Caki2 (cell line): ENCODE data around the gene SCAMP3. TPM values are rescaled to one million over a fixed set of nuclear protein-coding genes. Genes with fewer than 3 reads are reported as not detected.
"Not testable (repeated sequence)": the region's sequence is repeated elsewhere in the genome, so short reads cannot be mapped to it uniquely, and the experiment has no call there.

Experiments
- DNase-seq: peaks from one replicate; pipeline ENCODE4 v3.0.0-alpha.2; 2015; ENCODE audit warnings: low read depth
- in situ Hi-C: cut with HindIII; loops from 2 replicates; pipeline ENCODE4 v1.10.0; 2016; ENCODE audit warnings: low sequenced_read_pairs, low pct_unique_long_range_greater_than_20kb, mixed read lengths
- total RNA-seq: library from RNA; depleted of rRNA; stranded (reverse); fragments of >200 nt; shearing (Covaris generic); gene quantifications from 2 replicates; pipeline ENCODE4 v1.2.3, GENCODE V29; 2014; ENCODE audit warnings: low replicate concordance; rRNA removed

SCAMP3 gene
- total RNA-seq, 1 experiment from 2014 or later, result 77.8 TPM

DNA sequence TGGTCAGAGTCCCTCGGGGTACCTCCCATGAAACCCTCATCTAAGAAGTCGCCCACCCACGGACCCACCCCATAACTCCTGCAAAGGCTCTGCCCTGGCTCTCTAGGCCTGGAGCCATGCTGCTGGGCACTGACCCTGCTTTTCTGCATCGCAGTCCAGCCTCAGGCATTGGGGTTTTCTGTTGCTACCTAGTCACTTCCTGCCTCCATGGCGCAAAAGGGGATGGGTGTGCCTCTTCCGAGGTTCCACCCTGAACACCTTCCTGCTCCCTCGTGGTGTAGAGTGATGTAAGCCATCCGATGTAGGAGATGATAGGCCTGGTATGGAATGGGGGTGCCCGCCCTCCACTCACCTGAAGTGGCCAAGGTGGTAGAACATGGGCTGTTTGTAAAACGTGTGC, 47.5 kb downstream of the SCAMP3 start:
- in situ Hi-C loops, DNase-seq: not testable (repeated sequence)

DNA sequence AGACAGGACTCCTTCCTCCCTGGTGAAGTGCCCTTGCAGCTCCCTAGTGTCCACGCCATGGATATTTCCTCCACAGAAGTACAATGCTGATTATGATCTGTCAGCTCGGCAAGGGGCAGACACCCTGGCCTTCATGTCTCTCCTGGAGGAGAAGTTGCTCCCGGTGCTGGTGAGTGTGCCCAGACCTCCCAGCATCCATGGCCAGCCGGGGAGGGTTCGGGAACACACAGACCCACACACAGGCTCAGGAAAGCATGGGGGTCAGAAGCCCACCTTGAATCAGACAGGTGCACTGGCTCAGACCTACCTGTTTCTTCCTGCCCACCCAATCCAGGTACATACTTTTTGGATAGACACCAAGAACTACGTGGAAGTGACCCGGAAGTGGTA, 50.1 kb downstream of the SCAMP3 start:
- DNase-seq, in situ Hi-C loops: not testable (repeated sequence)

DNA sequence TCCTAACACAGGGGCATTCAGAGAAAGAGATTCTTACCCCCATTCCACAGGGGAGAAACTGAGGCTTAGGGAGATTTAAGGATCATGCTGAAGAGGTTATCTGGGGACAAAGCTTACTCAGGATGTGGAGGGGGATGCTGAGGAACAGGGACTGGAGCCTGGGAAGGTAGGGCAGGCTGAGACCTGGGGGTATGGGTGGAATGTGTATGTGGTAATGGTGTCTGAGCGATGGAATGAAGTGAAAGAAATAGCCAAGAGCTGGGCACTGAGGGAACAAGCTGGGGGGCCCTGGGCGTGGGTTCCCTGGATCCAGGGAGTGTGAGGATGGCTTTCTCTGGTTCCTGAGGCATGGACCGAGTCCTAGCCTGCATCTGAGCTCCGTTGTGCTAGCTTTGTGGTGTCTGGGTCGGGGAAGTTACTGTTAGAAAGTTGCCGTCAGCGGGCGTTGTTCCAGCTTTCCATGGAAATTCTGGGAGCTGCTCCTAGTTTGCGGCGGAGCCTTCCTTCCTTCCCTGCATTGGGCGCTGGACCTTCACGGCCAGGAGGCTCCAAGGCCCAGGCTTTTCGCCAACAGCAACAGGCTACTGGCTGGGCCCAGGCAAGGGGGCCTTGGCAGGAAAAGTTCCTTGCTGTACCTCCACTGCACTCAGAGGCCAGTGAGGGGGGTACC, 50.6 kb downstream of the SCAMP3 start:
- DNase-seq, in situ Hi-C loops: not testable (repeated sequence)

DNA sequence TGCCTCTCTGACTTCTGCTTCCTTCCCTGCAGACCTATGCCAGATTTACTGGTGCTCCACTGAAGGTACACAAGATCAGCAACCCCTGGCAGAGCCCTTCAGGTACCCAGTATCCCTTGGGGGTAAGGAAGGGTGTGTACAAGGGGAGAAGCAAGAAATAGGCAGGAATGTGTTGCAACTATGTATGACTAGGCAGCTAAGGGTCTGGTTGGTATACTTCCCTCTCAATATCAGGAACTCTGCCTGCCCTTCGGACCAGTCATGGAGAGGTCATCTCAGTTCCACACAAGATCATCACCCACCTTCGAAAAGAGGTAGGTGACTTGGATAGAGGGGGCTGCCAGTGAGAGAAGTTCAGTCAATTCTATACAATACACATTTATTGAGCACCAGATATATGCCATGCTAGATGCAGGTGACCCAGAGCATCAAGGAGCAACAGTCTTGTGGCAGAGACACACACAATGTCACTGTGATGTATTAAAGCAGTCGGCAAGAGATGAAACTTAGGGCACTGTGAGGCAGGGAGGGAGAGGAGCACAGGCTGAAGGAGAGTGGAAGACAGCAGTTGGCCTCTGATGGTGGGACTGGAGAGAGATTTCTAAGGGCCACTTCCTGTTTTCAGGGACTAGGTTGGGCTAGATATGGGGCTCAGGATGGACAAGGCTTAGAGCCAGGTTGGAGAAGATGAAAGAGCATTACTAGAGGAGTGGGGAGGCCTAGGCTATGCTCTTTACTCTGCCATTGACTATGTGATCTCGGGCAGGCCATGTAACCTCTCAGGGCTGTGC, 51.7 kb downstream of the SCAMP3 start:
- in situ Hi-C loops, result no loop called here
- DNase-seq, result no peak

DNA sequence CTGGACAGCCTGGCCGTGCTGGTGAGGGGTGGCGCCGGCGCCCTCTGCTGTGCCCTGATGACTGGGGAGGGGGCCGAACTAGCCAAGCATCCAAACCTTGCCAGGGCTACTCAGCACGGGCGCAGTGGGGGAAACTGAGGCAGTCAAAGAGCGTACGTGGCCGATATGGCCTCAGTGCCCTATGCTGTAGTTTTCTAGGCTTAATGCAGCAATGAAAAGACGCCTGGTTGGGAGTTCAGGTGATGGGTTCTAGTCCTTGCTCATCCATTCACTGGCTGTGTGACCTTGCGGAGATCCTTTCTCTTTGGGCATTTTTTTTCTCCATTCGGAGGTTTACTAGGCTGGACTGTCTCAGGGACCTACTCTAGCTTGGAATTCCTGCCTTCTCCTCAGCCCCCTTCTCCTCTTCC, 52.8 kb downstream of the SCAMP3 start:
- in situ Hi-C loops, result no loop called here

DNA sequence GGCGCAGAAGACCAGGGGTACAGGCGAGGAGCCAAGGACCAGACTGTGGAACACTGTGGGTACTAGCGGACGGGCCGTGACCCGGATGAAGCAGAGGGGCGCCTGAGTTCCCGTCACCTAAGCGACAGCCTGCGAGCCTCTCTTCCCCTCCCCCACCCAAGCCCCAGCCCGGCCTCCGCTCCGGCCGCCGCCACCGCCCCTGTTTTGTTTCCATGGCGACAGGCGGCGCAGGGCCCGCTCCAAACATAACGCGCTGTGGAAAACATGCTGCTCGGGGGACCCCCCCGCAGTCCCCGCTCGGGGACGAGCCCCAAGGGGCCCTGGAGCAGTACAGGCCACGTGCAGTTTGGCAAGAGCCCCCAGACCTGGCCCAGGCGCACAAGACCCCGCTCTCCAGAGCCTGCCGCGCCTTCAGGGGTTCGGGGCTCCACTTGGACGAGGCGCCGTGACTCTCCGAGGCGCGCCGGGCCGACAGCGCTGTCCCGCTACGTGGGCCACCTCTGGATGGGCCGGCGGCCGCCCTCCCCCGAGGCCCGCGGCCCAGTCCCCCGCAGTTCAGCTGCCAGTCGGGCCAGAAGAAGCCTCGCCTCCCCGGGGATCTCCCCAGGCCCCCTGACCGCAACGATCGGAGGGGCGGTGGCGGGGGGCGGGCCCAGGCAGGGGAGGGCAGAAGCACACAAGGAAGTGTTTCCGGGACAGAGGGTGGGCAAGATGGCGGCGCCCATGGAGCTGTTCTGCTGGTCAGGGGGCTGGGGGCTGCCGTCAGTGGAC, 53.4 kb downstream of the SCAMP3 start, which contains the start of gene MTX1:
Gene MTX1, plus strand, starts transcription at position 155 of the 771 bp plus-strand sequence. Its CDS starts 110 bp downstream, at position 265.
- in situ Hi-C loops, result no loop called here
- peak; percentile 79 for DNase-seq

More for the DNA sequence above, 52.8 kb downstream of the SCAMP3 start:
- no peak for DNase-seq

DNA sequence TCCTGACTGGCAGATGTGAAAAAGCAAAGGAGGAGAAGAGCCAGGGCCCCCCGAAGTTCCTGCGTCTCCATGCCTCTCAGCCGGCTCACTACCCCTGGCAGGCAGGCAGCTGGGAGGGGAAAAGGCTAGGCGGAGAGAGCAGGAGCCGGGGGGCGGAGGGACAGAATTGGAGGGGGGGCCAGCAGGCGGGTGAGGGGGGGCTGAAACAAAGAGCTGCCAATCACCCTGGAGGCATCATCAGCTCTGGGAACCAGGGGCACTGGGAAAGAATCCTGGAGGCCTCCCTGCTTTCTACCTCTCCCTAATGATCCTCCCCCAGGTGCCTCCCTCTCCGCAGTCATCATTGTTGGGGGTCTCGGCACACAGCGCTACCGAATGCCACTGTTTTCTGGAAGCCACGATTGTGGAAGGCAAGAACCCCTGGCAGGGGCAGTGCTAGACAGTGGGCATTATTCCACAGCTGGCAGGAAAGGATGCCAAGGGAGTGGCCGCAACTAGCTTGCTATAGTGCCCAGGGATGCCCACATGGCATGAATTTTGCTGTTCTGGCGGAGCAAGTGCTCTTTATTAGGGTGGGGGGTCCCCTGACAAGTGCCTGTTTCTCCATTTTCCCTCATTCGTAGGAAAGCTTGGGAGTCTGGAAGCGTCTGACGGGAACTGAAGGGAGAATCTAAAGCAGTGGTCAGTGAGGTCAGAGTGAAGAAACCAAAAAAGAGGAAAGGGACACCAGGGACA, 54.2 kb downstream of the SCAMP3 start, which contains the start of gene THBS3:
Gene THBS3, minus strand, starts transcription at position 92 of the 735 bp plus-strand sequence. Its CDS starts 21 bp downstream, at position 71.
- no peak for DNase-seq
- in situ Hi-C loops, result no loop called here

DNA sequence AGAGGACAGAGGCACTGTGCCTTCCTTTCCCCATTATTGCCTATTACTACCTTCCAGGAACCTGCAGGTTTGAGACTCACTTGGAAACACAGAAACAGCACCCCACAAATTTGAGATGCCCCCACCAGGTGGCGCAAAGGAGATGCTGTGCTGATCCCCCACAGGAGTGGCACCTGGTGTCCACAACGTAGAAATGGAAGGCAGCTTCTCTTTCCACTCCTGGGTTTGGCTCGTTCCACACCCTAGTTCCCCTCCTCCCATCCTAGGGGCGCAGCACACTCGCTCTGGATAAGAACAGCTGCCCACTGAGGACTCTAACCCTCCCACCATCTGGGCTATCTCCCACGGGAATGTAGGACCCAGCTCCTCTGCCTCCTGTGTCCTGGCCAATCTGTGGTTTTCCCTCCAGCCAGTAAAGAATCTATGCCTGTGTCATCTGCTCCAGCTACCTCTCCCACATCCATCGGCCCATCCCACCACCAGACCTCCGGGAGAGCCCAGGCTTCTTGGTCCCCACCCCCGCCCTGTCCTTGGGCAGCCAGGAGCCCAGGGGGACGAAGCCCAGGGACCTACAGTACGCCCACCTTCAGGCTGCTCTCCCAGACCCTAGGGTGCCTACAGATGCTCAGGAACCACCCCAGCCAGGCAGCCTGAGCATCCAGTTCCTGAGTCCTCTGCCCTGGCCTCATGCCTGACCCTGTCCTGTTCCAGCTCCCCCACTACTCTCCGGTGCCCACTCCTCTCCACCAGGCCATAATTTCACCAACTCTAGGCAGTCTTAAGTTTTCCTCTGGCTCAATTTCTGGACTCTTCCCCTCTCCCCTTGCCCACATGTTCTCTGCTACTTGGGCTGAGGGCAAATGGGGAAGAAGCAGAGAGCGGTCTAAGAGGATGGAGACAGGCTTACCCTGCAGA, 55.0 kb downstream of the SCAMP3 start:
- in situ Hi-C loops, result no loop called here
- peak; percentile 79 for DNase-seq

Other genes starting within 250 kb of the SCAMP3 start
- gene DCST2, start 228.6 kb downstream of the SCAMP3 start, total RNA-seq, result not detected in 2 replicates
- gene DCST1, start 228.5 kb downstream of the SCAMP3 start, total RNA-seq, result not detected in 2 replicates
- 102 and 125 TPM in 2 replicates for gene ADAM15, start 211.0 kb downstream of the SCAMP3 start, total RNA-seq
- 22.3 and 38.5 TPM in 2 replicates for gene EFNA4, start 198.6 kb downstream of the SCAMP3 start, total RNA-seq
- gene EFNA3, start 183.5 kb downstream of the SCAMP3 start, total RNA-seq, result 9.1 and 10.0 TPM in 2 replicates
- 2.5 and 19.2 TPM in 2 replicates for gene EFNA1, start 134.5 kb downstream of the SCAMP3 start, total RNA-seq
- 46.9 and 54.7 TPM in 2 replicates for gene SLC50A1, start 126.5 kb downstream of the SCAMP3 start, total RNA-seq
- gene DPM3, start 121.8 kb downstream of the SCAMP3 start, total RNA-seq, result 171 and 198 TPM in 2 replicates
- gene KRTCAP2, start 89.1 kb downstream of the SCAMP3 start, total RNA-seq, result 271 and 341 TPM in 2 replicates
- not detected in 2 replicates for gene TRIM46, start 88.5 kb downstream of the SCAMP3 start, total RNA-seq
- gene THBS3, start 54.5 kb downstream of the SCAMP3 start, total RNA-seq, result 20.5 and 28.3 TPM in 2 replicates
- gene MTX1, start 53.7 kb downstream of the SCAMP3 start, total RNA-seq, result 152 and 172 TPM in 2 replicates
- 4.3 and 7.1 TPM in 2 replicates for gene ENTREP3, start 6.9 kb downstream of the SCAMP3 start, total RNA-seq
- 30.8 and 32.8 TPM in 2 replicates for gene CLK2, start 11.1 kb upstream of the SCAMP3 start, total RNA-seq
- 0.06 and 0.84 TPM in 2 replicates for gene HCN3, start 15.1 kb upstream of the SCAMP3 start, total RNA-seq
- not detected in 2 replicates for gene PKLR, start 39.1 kb upstream of the SCAMP3 start, total RNA-seq
- gene FDPS, start 46.5 kb upstream of the SCAMP3 start, total RNA-seq, result 239 and 330 TPM in 2 replicates
- 22.6 and 24.3 TPM in 2 replicates for gene RUSC1, start 58.5 kb upstream of the SCAMP3 start, total RNA-seq